HepG2 (cell line): ENCODE results near the gene LPXN. TPM values are rescaled to one million over a fixed set of nuclear protein-coding genes. Genes with fewer than 3 reads are reported as not detected.

Source experiments
- ADNP ChIP-seq: sonication (generic); formaldehyde crosslinking; IDR thresholded peaks from 2 replicates; pipeline ENCODE4 v1.4.0; 2020; ENCODE audit warnings: missing genetic modification reagents
- ARID3A ChIP-seq: IDR thresholded peaks from 2 replicates; pipeline ENCODE4 v1.6.1; 2012; ENCODE audit warnings: low read depth, low read length, improper control_type of control experiment
- CAMTA2 ChIP-seq: sonication (generic); formaldehyde crosslinking; IDR thresholded peaks from 2 replicates; pipeline ENCODE4 v1.4.0; 2020; ENCODE audit warnings: mild to moderate bottlenecking, missing genetic modification reagents, borderline replicate concordance
- GPBP1L1 ChIP-seq: sonication (generic); formaldehyde crosslinking; IDR thresholded peaks from 2 replicates; pipeline ENCODE4 v1.5.0; 2020; ENCODE audit warnings: mild to moderate bottlenecking, missing genetic modification reagents
- NFAT5 ChIP-seq: sonication (generic); formaldehyde crosslinking; IDR thresholded peaks from 2 replicates; pipeline ENCODE4 v1.4.0; 2020; ENCODE audit warnings: missing genetic modification reagents
- TFE3 ChIP-seq: IDR thresholded peaks from 2 replicates; pipeline ENCODE4 v1.6.1; 2016
- USF2 ChIP-seq, 2 experiments: sonication (generic) in 1 of 2; formaldehyde crosslinking in 1 of 2; IDR thresholded peaks; 2 replicates each; pipeline versions ENCODE4 v1.5.1 to v1.6.1; 2011 to 2020; ENCODE audit warnings: borderline replicate concordance in 1 of 2, low read depth in 1 of 2, low read length in 1 of 2, mild to moderate bottlenecking in 1 of 2, missing genetic modification reagents in 1 of 2, moderate library complexity in 1 of 2
- ZKSCAN5 ChIP-seq: sonication (generic); formaldehyde crosslinking; IDR thresholded peaks from 2 replicates; pipeline ENCODE4 v1.5.1; 2020; ENCODE audit warnings: mild to moderate bottlenecking, missing genetic modification reagents
- ZMYM4 ChIP-seq: sonication (generic); formaldehyde crosslinking; IDR thresholded peaks from 2 replicates; pipeline ENCODE4 v1.8.1; 2023; ENCODE audit warnings: mild to moderate bottlenecking, missing genetic modification reagents
- ZNF3 ChIP-seq: IDR thresholded peaks from 2 replicates; pipeline ENCODE4 v1.7.0; 2017; ENCODE audit warnings: inconsistent platforms
- ZNF33A ChIP-seq: sonication (generic); formaldehyde crosslinking; IDR thresholded peaks from 2 replicates; pipeline ENCODE4 v1.5.1; 2020; ENCODE audit warnings: missing genetic modification reagents, mild to moderate bottlenecking, moderate library complexity, borderline replicate concordance
- ZNF34 ChIP-seq: sonication (generic); formaldehyde crosslinking; IDR thresholded peaks from 2 replicates; pipeline ENCODE4 v1.4.0; 2020; ENCODE audit warnings: mild to moderate bottlenecking, missing genetic modification reagents, borderline replicate concordance
- ZNF430 ChIP-seq: sonication (generic); formaldehyde crosslinking; IDR thresholded peaks from 2 replicates; pipeline ENCODE4 v1.9.0; 2021; ENCODE audit warnings: mild to moderate bottlenecking, missing genetic modification reagents
- ZNF569 ChIP-seq: sonication (generic); formaldehyde crosslinking; IDR thresholded peaks from 2 replicates; pipeline ENCODE4 v1.5.0; 2020; ENCODE audit warnings: mild to moderate bottlenecking, missing genetic modification reagents, moderate library complexity, borderline replicate concordance
- ZNF784 ChIP-seq: sonication (generic); formaldehyde crosslinking; IDR thresholded peaks from 2 replicates; pipeline ENCODE4 v1.5.1; 2020; ENCODE audit warnings: missing genetic modification reagents, mild to moderate bottlenecking, borderline replicate concordance
- polyA plus RNA-seq, 8 experiments: library from polyadenylated mRNA; depleted of rRNA in 3 of 8; stranded (reverse) in 7 of 8; unstranded in 1 of 8; fragments of >200 nt; fragmentation: Illumina TruSeq in 4 of 8; extraction: Trizol in 4 of 8; gene quantifications; 2 replicates each; pipeline versions ENCODE4 v1.2.1 to v1.2.3, GENCODE V29; 2011 to 2016; ENCODE audit warnings: low read depth in 4 of 8, missing spikeins in 1 of 8, mixed read lengths in 1 of 8; ENCODE audit not compliant: insufficient read depth in 1 of 8
- total RNA-seq, 5 experiments: library from RNA; depleted of rRNA; stranded (reverse); fragments of >200 nt; fragmentation: Illumina TruSeq; extraction: Trizol; gene quantifications; 2 replicates each; pipeline ENCODE4 v1.2.3, GENCODE V29; 2016; ENCODE audit warnings: low read depth in 1 of 5

Gene LPXN
- total and polyA plus RNA-seq, 2 of the 13 experiments (the other 11 are each of a cell fraction or from before 2014, with no cell fraction given), result 1.7 to 3.5 TPM

GRCh38 chr11:58578136-58578634 lies 2.5 kb upstream of the LPXN start (continued):
- TF ChIP-seq ARID3A (no peak; the same call in 1 of the 2 replicates), TFE3 (CRISPR knock-in tag) (no peak), USF2 (IDR thresholded peaks at IDR 0.05; ENCODE audit: low read depth, low read length) (no peak), USF2 (CRISPR knock-in tag; IDR thresholded peaks at IDR 0.05; ENCODE audit: borderline replicate concordance) (no peak), ZNF430 (CRISPR knock-in tag) (no peak), ZKSCAN5 (CRISPR knock-in tag) (no peak), ZNF33A (CRISPR knock-in tag) (no peak), GPBP1L1 (CRISPR knock-in tag) (no peak), ZNF569 (CRISPR knock-in tag) (no peak), ZNF3 (no peak), CAMTA2 (CRISPR knock-in tag) (no peak), ZMYM4 (peak; percentile 52), ZNF34 (CRISPR knock-in tag) (no peak), NFAT5 (CRISPR knock-in tag) (0 out of 2 replicates have a peak, but pooled peaks have one; percentile 1), ADNP (CRISPR knock-in tag) (no peak), ZNF784 (CRISPR knock-in tag) (no peak)
